GM19035 (cell line): ENCODE data around the gene MRTFB.
"Not testable (repeated sequence)": the region's sequence is repeated elsewhere in the genome, so short reads cannot be mapped to it uniquely, and the experiment has no call there.

Experiments used
- ATAC-seq: cut with Tn5 transposase; IDR thresholded peaks from one replicate; pipeline ENCODE4 v1.9.1; 2021; ENCODE audit not compliant: unreplicated experiment

Gene MRTFB, protein sequence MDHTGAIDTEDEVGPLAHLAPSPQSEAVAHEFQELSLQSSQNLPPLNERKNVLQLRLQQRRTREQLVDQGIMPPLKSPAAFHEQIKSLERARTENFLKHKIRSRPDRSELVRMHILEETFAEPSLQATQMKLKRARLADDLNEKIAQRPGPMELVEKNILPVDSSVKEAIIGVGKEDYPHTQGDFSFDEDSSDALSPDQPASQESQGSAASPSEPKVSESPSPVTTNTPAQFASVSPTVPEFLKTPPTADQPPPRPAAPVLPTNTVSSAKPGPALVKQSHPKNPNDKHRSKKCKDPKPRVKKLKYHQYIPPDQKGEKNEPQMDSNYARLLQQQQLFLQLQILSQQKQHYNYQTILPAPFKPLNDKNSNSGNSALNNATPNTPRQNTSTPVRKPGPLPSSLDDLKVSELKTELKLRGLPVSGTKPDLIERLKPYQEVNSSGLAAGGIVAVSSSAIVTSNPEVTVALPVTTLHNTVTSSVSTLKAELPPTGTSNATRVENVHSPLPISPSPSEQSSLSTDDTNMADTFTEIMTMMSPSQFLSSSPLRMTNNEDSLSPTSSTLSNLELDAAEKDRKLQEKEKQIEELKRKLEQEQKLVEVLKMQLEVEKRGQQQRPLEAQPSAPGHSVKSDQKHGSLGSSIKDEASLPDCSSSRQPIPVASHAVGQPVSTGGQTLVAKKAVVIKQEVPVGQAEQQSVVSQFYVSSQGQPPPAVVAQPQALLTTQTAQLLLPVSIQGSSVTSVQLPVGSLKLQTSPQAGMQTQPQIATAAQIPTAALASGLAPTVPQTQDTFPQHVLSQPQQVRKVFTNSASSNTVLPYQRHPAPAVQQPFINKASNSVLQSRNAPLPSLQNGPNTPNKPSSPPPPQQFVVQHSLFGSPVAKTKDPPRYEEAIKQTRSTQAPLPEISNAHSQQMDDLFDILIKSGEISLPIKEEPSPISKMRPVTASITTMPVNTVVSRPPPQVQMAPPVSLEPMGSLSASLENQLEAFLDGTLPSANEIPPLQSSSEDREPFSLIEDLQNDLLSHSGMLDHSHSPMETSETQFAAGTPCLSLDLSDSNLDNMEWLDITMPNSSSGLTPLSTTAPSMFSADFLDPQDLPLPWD

GRCh38 chr16:14070877-14071575 is at the start of gene MRTFB:
MRTFB (plus strand) TSS chr16:14071319; CDS start chr16:14140607, 69,288 bp downstream.
- peak; percentile 77 for ATAC-seq

DNA sequence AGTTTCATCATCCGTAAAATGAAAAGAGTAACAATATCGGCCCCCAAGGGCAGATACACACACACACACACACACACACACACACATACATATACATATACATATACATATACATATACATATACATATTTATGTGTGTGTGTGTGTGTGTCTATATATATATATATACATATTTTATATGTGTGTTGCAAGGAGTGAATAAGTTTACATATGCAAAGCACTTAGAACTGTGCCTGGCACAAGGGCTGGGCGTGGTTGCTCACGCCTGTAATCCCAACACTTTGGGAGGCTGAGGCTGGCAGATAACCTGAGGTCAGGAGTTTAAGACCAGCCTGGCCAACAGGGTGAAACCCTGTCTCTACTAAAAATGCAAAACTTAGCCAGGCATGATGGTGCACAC is 47.6 kb upstream of the MRTFB start:
- not testable (repeated sequence) for ATAC-seq

GRCh38 chr16:14024283-14024682 is 46.8 kb upstream of the MRTFB start:
- ATAC-seq = no peak

DNA sequence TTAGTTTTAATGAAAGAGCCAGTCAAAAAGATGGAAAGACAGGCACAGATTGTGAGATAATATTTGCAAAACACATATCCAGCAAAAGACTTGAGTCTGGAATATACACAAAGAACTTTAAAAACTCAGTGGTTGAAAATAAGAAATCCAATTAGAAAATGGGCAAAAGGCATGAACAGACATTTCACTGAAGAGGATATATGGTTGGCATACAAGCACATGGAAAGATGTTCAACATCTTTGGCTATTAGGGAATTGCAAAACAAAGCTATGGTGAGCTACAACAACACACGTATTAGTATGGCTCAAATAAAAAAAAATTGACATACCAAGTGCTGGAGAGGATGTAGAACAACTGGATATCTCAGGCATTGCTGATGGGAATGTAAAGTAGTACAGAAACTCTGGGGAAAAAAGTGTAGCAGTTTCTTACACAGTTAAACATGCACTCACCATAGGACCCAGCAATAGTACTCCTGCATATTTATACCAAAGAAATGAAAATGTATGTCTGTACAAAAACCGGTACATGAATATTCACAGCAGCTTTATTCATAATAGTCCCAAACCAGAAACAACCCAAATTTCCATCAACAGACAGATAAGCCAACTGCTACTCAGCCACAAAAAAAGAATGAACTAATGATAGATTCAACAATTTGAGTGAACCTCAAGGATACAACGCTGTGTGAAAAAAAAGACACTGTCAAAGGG is 44.4 kb upstream of the MRTFB start:
- no peak for ATAC-seq

DNA sequence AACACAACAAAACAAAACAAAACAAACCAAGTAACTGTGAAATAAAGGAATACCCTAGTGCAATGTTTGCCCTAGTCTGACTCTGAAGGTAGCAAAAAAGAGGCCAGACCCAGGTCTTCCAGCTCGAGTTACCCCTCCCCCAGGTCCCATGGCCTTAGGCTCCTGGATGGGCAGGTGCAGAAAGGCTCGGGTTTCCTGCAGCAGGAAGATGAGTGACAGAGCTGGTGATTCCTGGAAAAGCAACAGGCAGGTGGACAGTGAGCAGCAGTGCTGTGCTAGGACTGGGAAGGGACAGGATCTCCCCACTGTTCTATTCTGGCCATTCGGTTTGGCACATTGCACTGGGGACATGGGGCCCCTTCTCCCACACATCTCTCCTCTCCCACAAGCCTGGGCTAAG is 42.9 kb upstream of the MRTFB start:
- ATAC-seq = no peak

DNA sequence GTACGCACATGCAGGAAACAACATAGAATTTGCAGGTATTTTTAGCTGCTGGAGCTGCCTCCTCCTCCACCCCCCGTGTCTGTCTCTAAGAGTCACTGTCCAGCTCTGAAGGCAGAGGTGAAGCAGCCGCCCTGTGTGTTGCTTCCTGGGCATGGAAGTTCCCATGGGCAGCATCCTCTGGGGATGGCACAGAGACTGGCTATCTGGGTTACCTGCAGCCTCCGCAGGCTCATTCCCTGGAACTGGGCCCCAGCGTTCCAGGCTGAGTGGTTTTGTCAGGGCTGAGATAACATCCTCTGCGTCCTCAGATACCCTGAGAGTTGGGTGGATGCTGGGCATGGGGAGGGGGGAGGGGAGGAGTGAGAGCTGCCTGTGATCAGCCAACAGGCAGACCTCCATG is 41.5 kb upstream of the MRTFB start:
- no peak for ATAC-seq

DNA sequence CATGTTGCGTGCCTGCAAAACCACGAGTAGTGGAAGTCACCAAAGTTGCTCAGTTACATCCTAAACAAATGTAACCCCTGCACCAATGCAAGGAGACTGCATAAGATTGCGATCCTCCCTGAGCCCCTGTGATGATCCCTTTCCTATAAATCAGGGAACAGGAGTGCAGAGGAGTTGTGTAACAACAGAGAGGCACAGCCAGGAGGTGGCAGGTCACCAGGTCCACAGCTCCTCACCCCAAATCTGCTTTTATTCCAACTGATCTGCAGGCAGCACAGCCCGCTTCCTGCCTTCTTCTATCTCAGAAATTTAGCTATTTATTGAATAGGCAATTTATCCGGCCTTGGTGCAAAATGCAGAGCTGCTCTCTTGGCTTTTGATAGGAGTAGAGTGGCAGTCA is 36.0 kb upstream of the MRTFB start:
- ATAC-seq = no peak

DNA sequence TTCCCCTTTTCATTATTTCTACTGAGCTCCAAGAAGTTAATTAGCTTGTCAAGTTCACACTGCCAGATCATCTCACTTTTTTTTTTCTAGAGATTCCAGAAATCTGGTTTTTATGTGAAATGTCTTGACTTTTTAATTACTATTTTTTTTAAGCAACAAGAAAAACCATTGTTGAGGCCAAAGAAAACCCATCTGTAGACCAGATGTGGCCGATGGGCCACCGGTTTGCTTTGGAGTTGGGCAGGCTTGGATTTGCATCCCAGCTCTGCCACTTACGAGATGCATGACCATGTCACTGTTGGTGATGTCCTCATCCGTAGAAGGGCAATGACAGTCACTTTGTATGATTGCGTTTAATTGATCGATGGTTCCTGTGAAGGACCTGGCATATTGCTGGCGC is 34.2 kb upstream of the MRTFB start:
- ATAC-seq = no peak

- no peak for ATAC-seq
Observed at GRCh38 chr16:14037960-14038359, 33.2 kb upstream of the MRTFB start.

GRCh38 chr16:14041164-14041563 is 30.0 kb upstream of the MRTFB start:
- no peak for ATAC-seq

GRCh38 chr16:14042706-14043105 is 28.4 kb upstream of the MRTFB start:
- no peak for ATAC-seq

DNA sequence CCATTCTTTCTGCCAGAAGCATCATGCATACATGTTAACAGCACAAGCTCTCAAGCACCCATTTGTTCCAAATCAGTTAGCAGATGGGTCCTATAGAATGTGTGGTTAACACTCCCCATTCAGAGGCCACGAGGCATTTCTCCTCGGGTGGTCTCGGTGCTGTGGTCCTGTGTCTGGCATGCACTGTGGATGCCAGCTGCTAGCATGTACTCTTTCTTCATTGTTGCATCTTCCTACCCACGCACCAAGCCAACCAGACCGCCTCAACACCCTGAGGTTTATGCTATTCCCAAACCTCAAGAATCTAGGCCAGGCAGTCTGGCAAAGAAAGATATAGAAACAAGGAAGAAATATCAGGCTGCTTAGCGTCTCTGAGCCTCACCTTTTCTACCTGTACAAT is 27.8 kb upstream of the MRTFB start:
- ATAC-seq = no peak

- ATAC-seq = no peak
Observed at GRCh38 chr16:14043793-14044192, 27.3 kb upstream of the MRTFB start.

DNA sequence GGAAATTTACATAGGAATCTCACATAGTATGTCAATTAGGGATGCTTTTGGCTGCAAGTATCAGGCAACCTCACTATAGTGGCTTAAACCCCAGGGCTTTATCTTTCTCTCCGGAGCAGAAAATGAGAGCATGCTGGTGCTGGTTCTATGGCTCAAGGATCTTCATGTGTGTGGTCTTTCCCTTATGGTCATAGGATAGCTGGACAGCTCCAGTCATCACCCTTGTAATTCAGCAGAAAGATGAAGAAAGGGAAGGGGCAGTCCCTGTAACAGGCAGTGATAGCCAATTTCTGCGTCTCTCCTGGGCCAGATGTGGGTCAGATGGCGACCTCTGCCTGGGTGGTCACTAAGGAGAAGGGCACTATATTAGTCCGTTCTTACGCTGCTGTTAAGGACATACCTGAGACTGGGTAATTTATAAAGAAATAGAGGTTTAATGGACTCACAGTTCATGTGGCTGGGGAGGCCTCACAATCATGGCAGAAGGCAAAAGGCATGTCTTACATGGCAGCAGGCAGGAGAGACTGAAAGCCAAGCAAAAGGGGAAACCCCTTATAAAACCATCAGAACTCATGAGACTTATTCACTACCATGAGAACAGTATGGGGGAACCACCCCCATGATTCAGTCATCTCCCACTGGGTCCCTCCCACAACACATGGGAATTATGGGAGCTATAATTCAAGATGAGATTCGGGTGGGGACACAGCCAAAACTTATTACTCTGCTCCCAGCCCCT is 23.8 kb upstream of the MRTFB start:
- not testable (repeated sequence) for ATAC-seq

DNA sequence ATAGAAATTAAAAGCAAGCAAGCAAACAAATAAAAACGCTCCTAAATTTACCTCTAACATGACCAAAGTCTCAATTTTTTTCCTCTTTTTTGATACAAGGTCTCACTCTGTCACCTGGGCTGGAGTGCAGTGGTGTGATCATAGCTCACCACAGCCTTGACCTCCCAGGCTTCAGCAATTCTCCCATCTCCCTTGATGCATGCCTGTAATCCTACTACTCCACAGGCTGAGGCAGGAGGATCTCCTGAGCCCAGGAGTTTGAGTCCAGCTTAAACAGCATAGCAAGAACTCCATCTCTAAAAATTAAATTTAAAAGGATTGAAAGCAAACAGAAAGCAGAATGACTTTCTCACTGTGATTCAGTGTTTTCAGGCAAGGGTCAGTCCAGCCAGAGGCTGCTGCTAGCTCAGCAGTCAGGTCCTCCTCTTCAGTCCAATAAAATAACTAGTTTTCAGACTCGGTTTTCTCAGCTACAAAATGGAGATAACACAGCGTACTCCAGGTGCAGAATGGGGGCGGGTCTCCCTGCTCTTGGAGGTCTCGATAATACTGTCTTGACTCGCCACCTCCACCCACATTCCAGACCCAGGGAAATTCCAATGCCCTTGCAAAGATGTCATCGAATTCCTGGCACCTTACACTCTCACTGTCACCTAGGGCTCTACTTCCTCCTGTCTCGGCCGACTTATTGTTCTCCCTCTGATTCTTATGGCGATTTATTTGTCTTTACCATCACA is 20.7 kb upstream of the MRTFB start:
- ATAC-seq = no peak

- no peak for ATAC-seq
Observed at GRCh38 chr16:14051103-14051729, 19.9 kb upstream of the MRTFB start.

GRCh38 chr16:14056970-14057369 is 14.1 kb upstream of the MRTFB start:
- ATAC-seq = no peak

DNA sequence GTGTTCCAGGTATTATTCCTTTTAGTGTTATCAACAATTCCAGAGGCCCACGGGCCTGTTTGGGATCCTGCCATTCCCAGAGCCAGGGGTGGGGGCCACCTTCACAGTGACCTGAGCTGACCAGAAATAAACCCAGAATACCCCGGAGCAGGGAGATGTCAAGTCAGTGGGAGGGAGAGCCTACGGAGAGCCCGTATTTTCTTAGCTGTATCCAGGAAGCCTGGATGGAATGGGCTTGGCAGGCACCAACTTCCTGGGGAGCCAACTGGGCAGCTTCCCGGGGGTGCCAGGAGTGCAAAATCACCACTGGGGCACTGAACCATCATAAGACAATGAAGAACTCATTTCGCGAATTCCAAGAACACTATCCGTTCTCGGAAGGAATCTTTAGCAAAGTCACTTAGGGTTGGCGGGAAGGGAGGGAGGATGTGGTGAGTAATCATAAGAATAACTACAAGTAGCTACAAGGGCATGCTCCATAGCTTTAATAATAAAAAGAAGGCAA is 13.2 kb upstream of the MRTFB start:
- no peak for ATAC-seq
